ACHN (cell line): ENCODE data around the gene USP31.

Experiments used
- DNase-seq: peaks from one replicate; pipeline ENCODE4 v3.0.0-alpha.2; 2015
- in situ Hi-C: cut with HindIII; loops from 2 replicates; pipeline ENCODE4 v1.10.0; 2017; ENCODE audit warnings: low sequenced_read_pairs, low pct_ligation_motif_present, low pct_unique_long_range_greater_than_20kb

Gene USP31

GRCh38 chr16:23055481-23055880 is 93.8 kb downstream of the USP31 start:
- DNase-seq = no peak
- in situ Hi-C loops = no loop called here

- in situ Hi-C loops = no loop called here
- DNase-seq = no peak
These were observed 96.2 kb downstream of the USP31 start for GRCh38 chr16:23052908-23053580.

DNA sequence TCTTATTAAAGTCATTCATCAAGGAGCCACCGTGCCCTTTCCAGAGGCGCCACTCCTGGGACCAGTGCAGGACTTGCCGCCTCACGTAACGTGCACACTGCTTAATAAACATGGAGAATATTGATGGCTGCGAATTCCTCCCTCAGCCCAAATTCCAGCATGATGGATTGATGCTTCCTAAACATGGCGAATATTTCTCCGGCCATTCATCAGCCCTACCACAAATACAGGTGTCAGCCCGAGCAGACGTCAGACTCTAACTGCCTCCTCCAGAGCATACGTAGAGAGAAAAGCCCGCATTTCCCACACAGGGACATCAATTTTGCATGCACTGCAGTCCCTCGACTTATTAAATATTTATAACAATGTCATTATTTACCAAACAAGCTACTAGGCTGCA is 97.0 kb downstream of the USP31 start:
- in situ Hi-C loops = no loop called here
- no peak for DNase-seq

DNA sequence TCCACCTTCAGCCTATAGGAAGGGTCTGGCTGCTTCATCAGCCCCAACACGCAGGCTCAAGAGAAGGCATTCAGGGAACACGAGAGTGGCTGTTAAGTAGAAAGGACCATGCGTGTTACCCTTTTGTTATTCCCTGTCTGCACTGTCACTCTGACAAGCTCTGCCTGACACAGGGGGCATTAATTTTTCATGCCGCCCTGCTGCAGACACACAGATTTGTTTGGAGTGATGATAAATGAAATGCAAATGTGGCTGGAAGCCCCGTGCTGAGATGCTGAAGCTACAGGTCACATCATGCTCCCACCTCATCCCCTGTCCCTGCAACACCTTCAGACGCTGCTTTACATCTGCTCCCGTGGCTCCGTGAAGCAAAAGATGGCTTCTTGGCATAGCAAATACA is 97.7 kb downstream of the USP31 start:
- in situ Hi-C loops = no loop called here
- no peak for DNase-seq

DNA sequence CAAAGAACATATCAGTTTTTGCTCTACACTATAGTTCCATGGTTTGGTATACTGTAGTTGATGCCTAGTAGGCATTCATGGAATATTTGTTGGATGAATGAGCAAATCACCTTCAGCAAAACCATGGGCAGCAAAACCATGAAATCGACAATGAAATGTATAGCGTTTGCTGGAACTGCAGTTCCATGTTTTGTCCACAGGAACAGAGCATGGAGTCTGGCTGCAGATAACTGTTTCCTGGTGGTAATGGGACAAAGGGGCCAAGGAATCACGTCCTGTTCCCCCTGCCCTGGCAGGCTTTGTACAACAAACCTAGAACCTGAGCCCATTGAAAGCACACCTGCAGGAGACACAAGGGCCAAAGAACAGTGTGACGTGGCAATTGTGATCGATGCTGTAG is 101.1 kb downstream of the USP31 start:
- in situ Hi-C loops = no loop called here
- no peak for DNase-seq

DNA sequence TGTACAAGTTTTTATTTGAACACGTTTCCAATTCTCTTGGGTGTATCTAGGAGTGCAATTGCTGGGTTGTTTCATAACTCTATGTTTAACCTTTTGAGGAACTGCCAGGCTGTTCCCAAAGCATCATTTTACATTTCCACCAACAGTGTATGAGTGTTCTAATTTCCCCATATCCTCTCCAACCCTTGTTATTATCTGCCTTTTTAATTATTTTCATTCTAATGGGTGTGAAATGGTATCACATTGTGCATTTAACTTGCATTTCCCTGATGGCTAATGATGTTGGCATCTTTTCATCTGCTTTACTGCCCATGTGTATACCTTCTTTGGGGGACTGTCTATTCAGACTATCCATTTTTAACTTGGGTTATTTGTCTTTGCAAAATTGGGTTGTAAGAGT is 104.2 kb downstream of the USP31 start:
- DNase-seq = no peak
- in situ Hi-C loops = no loop called here

GRCh38 chr16:23040246-23040645 is 109.0 kb downstream of the USP31 start:
- in situ Hi-C loops = no loop called here
- DNase-seq = no peak

- in situ Hi-C loops = no loop called here
- DNase-seq = no peak
These were observed 110.1 kb downstream of the USP31 start for GRCh38 chr16:23039118-23039517.

DNA sequence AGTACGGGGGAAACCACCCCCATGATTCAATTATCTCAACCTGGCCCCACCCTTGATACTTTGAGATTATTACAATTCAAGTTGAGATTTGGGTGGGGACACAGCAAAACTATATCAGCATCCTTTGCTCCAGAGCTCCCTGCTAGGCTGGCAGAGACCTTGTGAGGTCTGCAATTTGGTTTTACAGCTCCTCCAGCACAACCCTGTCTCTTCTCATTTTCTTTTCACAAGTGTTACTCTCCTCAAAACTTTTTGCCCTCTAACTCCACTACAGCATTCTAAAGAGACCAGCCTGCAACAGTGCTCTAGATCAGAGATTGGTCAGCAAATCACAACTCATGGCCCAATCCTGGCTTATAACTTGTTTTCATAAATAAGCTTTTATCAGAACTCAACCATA is 114.0 kb downstream of the USP31 start:
- no peak for DNase-seq
- in situ Hi-C loops = no loop called here

DNA sequence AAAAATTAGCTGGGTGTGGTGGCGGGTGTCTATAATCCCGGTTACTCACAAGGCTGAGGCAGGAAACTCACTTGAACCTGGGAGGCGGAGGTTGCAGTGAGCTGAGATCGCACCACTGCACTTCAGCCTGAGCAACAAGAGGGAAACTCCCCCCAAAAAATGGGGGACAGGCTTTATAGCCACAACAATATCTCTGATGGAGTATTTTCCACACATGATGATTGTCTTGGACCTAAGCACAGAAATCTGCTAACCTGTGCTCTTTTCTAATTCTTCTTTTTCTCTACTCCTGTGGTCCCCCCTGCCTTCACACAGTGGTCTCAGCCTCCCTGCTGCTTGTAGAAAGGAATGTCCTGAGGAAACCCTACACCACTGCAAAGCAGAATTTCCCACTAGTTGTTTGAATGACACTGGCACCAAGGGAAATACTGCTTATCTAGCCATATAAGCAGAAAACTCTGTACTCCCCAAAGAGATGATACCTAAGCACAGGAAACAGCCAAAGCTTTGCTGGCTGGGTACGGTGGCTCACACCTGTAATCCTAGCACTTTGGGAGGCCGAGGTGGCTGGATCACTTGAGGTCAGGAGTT is 117.6 kb downstream of the USP31 start:
- no peak for DNase-seq
- in situ Hi-C loops = no loop called here

DNA sequence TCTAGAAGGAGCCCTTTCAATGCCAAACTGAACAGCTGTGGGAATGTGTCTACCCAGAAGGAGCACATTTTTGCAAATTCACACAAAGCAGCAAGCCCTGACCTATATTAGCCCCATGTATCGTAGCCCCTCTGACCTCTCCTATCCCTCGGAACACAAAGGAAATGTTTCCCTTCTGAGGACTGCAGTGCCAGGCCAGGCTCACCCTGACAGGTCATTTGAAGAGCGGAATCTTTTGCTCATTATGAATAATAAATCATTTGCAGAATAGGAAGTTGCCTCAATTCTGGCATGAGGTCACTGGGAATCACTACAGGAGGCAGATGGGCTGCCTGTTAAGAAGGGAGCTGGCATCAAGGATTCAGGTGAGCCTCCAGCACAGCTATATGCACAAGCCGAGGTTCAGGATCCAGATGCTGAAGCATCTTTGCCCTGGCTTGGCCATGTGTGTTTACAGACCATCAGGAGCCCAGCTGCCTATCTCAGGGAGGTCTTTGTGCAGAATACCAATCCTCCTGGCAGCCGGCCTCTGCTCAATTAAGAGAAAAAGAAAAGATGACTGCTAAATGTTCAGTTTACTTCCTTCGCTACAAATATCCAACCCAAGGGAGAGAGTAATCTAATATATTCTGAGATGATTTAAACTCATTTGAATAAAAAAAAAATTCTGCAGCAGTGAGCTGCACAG is 119.4 kb downstream of the USP31 start:
- no peak for DNase-seq
- in situ Hi-C loops = no loop called here

GRCh38 chr16:23027386-23027785 is 121.9 kb downstream of the USP31 start:
- in situ Hi-C loops = no loop called here
- DNase-seq = no peak

DNA sequence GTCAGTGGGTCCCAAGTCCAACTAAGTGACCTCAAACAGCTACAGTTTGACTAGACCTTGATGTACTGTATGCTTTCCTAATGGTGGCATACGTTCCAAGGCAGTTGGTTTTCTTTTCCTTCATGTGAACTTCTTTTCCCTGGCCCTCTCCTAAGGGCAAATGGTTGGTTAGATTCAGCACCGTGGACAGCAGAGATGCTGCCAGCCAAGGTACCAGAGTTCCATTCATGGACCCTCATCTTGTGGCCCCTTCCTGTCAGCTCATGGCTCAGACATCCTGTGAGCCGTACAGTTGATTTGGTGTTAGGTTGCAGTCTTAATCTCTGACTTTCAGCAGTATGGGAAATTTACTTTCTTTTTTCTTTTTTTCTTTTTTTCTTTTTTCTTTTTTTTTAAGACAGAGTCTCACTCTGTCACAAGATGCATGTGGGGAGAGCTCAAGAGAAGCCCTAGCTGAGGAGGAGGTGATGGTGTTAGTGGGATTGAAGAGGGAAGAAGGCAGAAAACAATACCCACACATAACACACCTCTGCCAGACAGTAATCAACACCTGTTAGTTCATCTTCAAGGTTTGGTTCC is 122.4 kb downstream of the USP31 start:
- in situ Hi-C loops = no loop called here
- peak; percentile 54 for DNase-seq

- DNase-seq = no peak
- in situ Hi-C loops = no loop called here
These were observed 123.5 kb downstream of the USP31 start for GRCh38 chr16:23025692-23026307.

DNA sequence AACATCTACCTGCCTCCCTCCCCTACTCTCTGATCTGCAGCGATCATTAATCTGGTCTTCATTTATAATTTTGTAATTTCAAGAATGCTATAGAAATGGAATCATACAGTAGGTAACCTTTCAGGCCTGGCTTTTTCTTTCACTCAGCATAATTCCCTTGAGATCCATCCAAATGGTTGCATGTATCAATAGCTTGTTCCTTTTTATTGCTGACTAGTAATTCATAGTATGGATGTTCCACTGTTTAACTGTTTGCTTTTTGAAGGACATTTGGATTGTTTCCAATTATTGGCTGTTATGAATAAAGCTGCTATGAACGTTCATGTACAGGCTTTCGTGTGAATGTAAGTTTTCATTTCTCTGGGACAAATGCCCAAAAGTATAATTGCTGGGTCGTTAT is 125.2 kb downstream of the USP31 start:
- in situ Hi-C loops = no loop called here
- no peak for DNase-seq

DNA sequence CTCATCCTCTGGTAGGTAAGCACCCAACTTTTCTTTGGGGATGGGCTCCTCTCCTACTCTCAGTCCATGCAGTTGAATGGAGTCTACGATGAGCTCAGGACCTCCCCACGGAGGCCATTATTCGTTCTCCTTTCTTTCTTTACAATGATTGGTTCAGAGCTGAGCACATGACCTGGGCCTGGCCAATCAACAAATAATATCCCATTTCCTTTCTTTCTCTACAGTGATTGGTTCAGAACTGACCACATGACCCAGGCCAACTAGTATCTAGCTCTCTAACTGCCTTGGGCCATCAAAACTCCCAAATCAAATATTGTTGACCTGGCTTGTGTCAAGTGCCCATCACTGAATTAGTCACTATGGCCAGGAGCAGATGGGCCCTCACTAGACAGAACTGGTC is 129.2 kb downstream of the USP31 start:
- DNase-seq = no peak
- in situ Hi-C loops = no loop called here

DNA sequence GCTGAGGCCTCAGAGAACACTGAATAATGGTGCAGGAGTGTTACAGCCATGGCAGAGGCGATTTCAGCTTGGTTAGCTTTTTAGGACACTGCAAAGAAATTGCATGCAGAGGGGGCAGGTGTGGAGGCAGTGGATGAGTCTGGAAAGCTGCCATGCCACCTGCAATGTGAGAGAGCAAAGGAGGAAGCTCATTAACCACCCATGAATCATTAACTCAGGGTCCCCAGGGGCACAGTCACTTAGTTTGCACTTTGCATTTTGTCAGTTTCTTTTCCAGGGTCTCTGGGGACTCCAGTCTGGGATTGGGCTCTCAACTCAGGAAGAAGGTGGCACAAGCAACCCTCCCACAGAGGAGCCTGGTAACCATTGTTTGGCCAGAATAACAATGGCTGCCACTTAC is 132.9 kb downstream of the USP31 start:
- no peak for DNase-seq
- in situ Hi-C loops = no loop called here

GRCh38 chr16:23015580-23015979 is 133.7 kb downstream of the USP31 start:
- in situ Hi-C loops = no loop called here
- DNase-seq = no peak

DNA sequence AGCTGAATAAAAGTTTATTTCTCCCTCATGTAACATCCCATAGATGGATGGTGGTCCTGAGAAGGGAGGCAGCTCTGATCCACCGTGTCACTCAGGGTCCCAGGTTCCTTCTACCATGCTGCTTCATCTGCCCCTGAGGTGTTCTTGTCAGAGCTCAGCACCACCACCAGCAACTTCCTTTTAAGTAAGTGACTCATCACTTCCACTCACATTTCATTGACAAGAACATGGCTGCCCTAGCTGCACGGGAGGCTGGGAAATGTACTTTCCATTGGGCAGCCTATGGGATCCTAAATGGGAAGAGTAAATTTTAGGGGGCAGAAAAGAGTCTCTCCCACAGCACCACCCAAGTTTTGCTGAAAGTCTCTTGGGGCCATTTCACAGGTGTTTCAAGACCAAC is 134.7 kb downstream of the USP31 start:
- DNase-seq = no peak
- in situ Hi-C loops = no loop called here
